ENCODE data around the gene STON2.

Gene STON2

DNA sequence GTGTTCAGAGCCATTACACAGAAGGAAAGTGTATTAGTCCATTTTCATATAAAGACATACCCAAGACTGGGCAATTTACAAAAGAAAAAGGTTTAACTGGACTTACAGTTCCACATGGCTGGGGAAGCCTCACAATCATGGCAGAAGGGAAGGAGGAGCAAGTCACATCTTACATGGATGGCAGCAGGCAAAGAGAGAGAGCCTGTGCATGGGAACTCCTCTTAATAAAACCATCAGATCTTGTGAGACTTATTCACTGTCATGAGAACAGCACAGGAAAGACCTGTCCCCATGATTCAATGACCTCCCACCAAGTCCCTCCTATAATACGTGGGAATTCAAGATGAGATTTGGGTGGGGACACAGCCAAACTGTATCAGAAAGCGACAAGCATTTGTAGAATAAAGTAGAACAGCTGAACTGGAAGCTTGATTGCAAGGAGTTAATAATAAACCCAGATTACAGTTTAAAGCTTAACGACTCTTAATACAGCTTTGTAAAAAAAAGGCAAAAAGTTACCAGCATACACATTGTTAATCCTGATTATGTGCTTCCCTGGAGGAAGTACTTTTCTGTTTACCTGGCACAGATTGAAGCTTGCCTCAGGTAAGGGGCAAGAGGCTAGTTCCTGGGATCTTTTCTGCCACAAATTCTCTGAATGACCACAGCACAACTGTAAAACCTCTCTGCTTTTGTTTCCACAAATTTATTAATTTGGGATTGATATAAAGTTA is 18.1 kb upstream of the STON2 start:
- Histone ChIP-seq H4K20me1 (ENCODE audit: low read depth, low read length) (no peaks in the 10 kb centered on the region), H3K36me3 (ENCODE audit: low read length) (no peaks in the 10 kb centered on the region), H3K4me2 (ENCODE audit: low read depth, low read length, poor library complexity, severe bottlenecking) (no peak overlapping the region), H3K9me2 (replicated peaks; ENCODE audit: insufficient read depth, low read length) (no peaks in the 10 kb centered on the region), H3K27me3 (ENCODE audit: low read length) (no peaks in the 10 kb centered on the region), H3K79me2 (ENCODE audit: insufficient read depth, low read length) (no peaks in the 10 kb centered on the region), H3K9ac (ENCODE audit: low read length) (no peak overlapping the region), H3K4me3 (ENCODE audit: insufficient read depth, low read length, poor library complexity, severe bottlenecking) (no peak overlapping the region), H3K27ac (ENCODE audit: low read depth, low read length) (no peak overlapping the region), H3F3A (ENCODE audit: insufficient read depth) (no peaks in the 10 kb centered on the region), H2AFZ (ENCODE audit: low read depth, low read length, severe bottlenecking) (no peak overlapping the region), H3K9me3 (ENCODE audit: insufficient read depth, low read length) (no peaks in the 10 kb centered on the region)
- TF ChIP-seq EZH2phosphoT487 (conservative IDR thresholded peaks at IDR 0.05; ENCODE audit: low read length) = no peak
- TF ChIP-seq, protein P1, sequence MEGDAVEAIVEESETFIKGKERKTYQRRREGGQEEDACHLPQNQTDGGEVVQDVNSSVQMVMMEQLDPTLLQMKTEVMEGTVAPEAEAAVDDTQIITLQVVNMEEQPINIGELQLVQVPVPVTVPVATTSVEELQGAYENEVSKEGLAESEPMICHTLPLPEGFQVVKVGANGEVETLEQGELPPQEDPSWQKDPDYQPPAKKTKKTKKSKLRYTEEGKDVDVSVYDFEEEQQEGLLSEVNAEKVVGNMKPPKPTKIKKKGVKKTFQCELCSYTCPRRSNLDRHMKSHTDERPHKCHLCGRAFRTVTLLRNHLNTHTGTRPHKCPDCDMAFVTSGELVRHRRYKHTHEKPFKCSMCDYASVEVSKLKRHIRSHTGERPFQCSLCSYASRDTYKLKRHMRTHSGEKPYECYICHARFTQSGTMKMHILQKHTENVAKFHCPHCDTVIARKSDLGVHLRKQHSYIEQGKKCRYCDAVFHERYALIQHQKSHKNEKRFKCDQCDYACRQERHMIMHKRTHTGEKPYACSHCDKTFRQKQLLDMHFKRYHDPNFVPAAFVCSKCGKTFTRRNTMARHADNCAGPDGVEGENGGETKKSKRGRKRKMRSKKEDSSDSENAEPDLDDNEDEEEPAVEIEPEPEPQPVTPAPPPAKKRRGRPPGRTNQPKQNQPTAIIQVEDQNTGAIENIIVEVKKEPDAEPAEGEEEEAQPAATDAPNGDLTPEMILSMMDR (IDR thresholded peaks at IDR 0.05; ENCODE audit: insufficient read depth, low read length, poor library complexity, severe bottlenecking) = no peak

DNA sequence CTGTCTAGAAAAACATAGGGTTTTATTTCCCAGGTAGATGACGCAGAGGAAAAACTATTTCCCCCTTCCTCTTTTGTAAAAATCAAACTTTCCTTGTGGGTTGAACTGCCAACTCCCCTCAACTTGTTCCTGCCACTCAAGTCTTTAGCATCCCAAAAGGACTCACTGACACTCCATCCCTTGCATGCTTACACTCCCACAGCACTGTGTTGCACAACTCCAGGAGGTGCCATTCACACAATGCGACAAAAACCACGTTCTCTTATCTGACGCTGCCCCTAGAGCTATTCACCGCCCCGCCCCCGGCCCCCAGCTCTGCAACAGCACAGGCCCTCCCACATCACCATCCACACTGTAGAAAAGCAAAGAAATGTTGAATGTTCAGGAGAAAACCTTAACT is 16.9 kb upstream of the STON2 start:
- H3K36me3 ChIP-seq (ENCODE audit: low read length) = no peaks in the 10 kb centered on the region
- no peak overlapping the region for H3K4me3 ChIP-seq (ENCODE audit: insufficient read depth, low read length, poor library complexity, severe bottlenecking)
- no peaks in the 10 kb centered on the region for H3F3A ChIP-seq (ENCODE audit: insufficient read depth)
- no peaks in the 10 kb centered on the region for H4K20me1 ChIP-seq (ENCODE audit: low read depth, low read length)
- H3K4me2 ChIP-seq (ENCODE audit: low read depth, low read length, poor library complexity, severe bottlenecking) = no peak overlapping the region
- no peaks in the 10 kb centered on the region for H3K27me3 ChIP-seq (ENCODE audit: low read length)
- no peaks in the 10 kb centered on the region for H3K79me2 ChIP-seq (ENCODE audit: insufficient read depth, low read length)
- no peak overlapping the region for H2AFZ ChIP-seq (ENCODE audit: low read depth, low read length, severe bottlenecking)
- H3K9me3 ChIP-seq (ENCODE audit: insufficient read depth, low read length) = no peaks in the 10 kb centered on the region
- no peak overlapping the region for H3K9ac ChIP-seq (ENCODE audit: low read length)
- no peaks in the 10 kb centered on the region for H3K9me2 ChIP-seq (replicated peaks; ENCODE audit: insufficient read depth, low read length)
- H3K27ac ChIP-seq (ENCODE audit: low read depth, low read length) = no peak overlapping the region
- TF ChIP-seq, protein P1 (IDR thresholded peaks at IDR 0.05; ENCODE audit: insufficient read depth, low read length, poor library complexity, severe bottlenecking) = no peak
- no peak for TF ChIP-seq EZH2phosphoT487 (conservative IDR thresholded peaks at IDR 0.05; ENCODE audit: low read length)

DNA sequence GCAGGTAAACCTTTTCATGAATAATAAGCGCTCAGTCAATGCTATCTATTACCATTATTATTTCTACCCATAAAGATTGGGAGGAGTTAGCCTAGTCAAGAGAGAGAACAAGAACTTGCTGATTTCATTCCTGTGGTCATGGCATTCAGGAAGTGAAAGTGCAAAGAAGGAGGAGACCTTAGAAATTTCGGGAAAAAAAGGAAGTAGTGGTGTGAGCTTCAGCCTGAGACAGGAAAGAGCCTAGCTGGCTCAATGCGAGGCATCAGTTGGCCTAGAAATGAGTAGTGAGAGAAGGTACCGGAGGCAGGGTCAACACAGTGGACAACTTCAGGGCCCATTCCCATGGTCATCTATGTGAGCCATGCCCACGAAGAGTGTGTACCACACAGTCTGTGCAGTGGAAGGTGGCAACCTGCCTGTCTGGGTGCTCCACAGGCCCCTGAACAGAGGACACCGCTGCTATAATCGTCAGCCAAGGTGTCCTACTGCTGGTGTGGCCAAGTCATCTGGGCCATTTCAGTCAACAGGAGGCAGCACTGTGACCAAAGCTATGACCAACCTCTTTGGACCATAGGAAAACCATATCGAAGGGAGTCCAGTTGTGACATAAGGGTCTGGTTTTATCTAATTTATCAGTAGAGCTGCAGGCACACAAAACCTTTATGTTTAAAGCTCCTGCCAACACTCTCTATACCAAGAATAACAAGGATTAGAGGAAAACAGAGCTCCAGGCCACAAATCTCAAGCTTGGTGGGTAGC is 16.2 kb upstream of the STON2 start:
- Histone ChIP-seq H3K79me2 (ENCODE audit: insufficient read depth, low read length) (no peaks in the 10 kb centered on the region), H3K4me2 (ENCODE audit: low read depth, low read length, poor library complexity, severe bottlenecking) (no peak overlapping the region), H2AFZ (ENCODE audit: low read depth, low read length, severe bottlenecking) (no peak overlapping the region), H3F3A (ENCODE audit: insufficient read depth) (no peaks in the 10 kb centered on the region), H3K27ac (ENCODE audit: low read depth, low read length) (no peak overlapping the region), H3K4me3 (ENCODE audit: insufficient read depth, low read length, poor library complexity, severe bottlenecking) (no peak overlapping the region), H4K20me1 (ENCODE audit: low read depth, low read length) (no peaks in the 10 kb centered on the region), H3K36me3 (ENCODE audit: low read length) (no peaks in the 10 kb centered on the region), H3K27me3 (ENCODE audit: low read length) (no peaks in the 10 kb centered on the region), H3K9me2 (replicated peaks; ENCODE audit: insufficient read depth, low read length) (no peaks in the 10 kb centered on the region), H3K9ac (ENCODE audit: low read length) (no peak overlapping the region), H3K9me3 (ENCODE audit: insufficient read depth, low read length) (no peaks in the 10 kb centered on the region)
- TF ChIP-seq EZH2phosphoT487 (conservative IDR thresholded peaks at IDR 0.05; ENCODE audit: low read length) = no peak
- TF ChIP-seq, protein P1 (IDR thresholded peaks at IDR 0.05; ENCODE audit: insufficient read depth, low read length, poor library complexity, severe bottlenecking) = no peak
